Measurements from ENCODE around the gene ITPRIP.
A peak's percentile ranks its signal among the peaks of the same experiment; 100 is the strongest.

The ITPRIP gene

GRCh38 chr10:104274762-104275721 is 63.2 kb downstream of the ITPRIP start:
- peak; percentile 69 for DNase-seq

GRCh38 chr10:104273899-104274575 is 64.2 kb downstream of the ITPRIP start:
- no peak for DNase-seq

GRCh38 chr10:104273286-104273685 is 65.0 kb downstream of the ITPRIP start:
- DNase-seq: no peak

GRCh38 chr10:104268713-104269645 is 69.3 kb downstream of the ITPRIP start, which contains the start of gene GSTO2:
TSS of gene GSTO2 (plus strand) at chr10:104269184. CDS start at chr10:104274916, 5,732 bp downstream.
- DNase-seq: peak; percentile 97

- DNase-seq: no peak
These were observed 69.9 kb downstream of the ITPRIP start for GRCh38 chr10:104268405-104268712.

- no peak for DNase-seq
These were observed 70.4 kb downstream of the ITPRIP start for GRCh38 chr10:104267721-104268404.

- no peak for DNase-seq
These were observed 73.5 kb downstream of the ITPRIP start for GRCh38 chr10:104264783-104265182.

- no peak for DNase-seq
These were observed 76.2 kb downstream of the ITPRIP start for GRCh38 chr10:104262055-104262454.

- no peak for DNase-seq
These were observed 77.5 kb downstream of the ITPRIP start for GRCh38 chr10:104260775-104261115.

GRCh38 chr10:104259999-104260774 is 78.1 kb downstream of the ITPRIP start:
- DNase-seq: no peak

All from CD4-positive, alpha-beta T cell treated with Interleukin-17A for 4 hours (primary cell).